HepG2 (cell line): Measurements from ENCODE around the gene FKBP1A.

Source experiments
- CTCF ChIP-seq: sonication (generic); formaldehyde crosslinking; IDR thresholded peaks from 2 replicates; pipeline ENCODE4 v1.5.0; 2020; ENCODE audit warnings: mild to moderate bottlenecking, missing genetic modification reagents, moderate library complexity
- KLF11 ChIP-seq: IDR thresholded peaks from 2 replicates; pipeline ENCODE4 v1.6.1; 2016; ENCODE audit warnings: missing compliant biosample characterization
- MAFG ChIP-seq: sonication (generic); formaldehyde crosslinking; IDR thresholded peaks from 2 replicates; pipeline ENCODE4 v1.5.1; 2020; ENCODE audit warnings: mild to moderate bottlenecking, missing genetic modification reagents
- POLR2A ChIP-seq, 2 experiments: IDR thresholded peaks; 2 replicates each; pipeline ENCODE4 v1.6.1; 2011; ENCODE audit warnings: low read depth in 2 of 2, low read length in 2 of 2, mild to moderate bottlenecking in 1 of 2, moderate library complexity in 1 of 2; ENCODE audit not compliant: insufficient read depth in 1 of 2
- REXO4 ChIP-seq: sonication (generic); formaldehyde crosslinking; IDR thresholded peaks from 2 replicates; pipeline ENCODE4 v1.8.0; 2022; ENCODE audit warnings: missing genetic modification reagents, mild to moderate bottlenecking, borderline replicate concordance
- RFX1 ChIP-seq: fragments of 450-650 bp; IDR thresholded peaks from 2 replicates; pipeline ENCODE4 v1.6.1; 2017
- ZNF253 ChIP-seq: sonication (generic); formaldehyde crosslinking; IDR thresholded peaks from 2 replicates; pipeline ENCODE4 v1.8.0; 2022; ENCODE audit warnings: mild to moderate bottlenecking, missing genetic modification reagents, borderline replicate concordance
- TF ChIP-seq, protein P1 (sequence below), 2 experiments: sonication (generic) in 1 of 2; formaldehyde crosslinking in 1 of 2; IDR thresholded peaks; 2 replicates each; pipeline versions ENCODE4 v1.5.1 to v1.6.1; 2011 to 2020; ENCODE audit warnings: borderline replicate concordance in 1 of 2, low read depth in 1 of 2, low read length in 1 of 2, mild to moderate bottlenecking in 1 of 2, missing genetic modification reagents in 1 of 2, moderate library complexity in 1 of 2

- TF ChIP-seq POLR2A (IDR thresholded peaks at IDR 0.05; ENCODE audit: insufficient read depth in 1 of 2, low read depth in 2 of 2, low read length in 2 of 2): 0 out of 4 replicates have a peak, but pooled peaks of 1 of the 2 experiments have one; percentile 9
- TF ChIP-seq MAFG (CRISPR knock-in tag): no peak
- no peak for TF ChIP-seq REXO4 (CRISPR knock-in tag)
- TF ChIP-seq, protein P1, sequence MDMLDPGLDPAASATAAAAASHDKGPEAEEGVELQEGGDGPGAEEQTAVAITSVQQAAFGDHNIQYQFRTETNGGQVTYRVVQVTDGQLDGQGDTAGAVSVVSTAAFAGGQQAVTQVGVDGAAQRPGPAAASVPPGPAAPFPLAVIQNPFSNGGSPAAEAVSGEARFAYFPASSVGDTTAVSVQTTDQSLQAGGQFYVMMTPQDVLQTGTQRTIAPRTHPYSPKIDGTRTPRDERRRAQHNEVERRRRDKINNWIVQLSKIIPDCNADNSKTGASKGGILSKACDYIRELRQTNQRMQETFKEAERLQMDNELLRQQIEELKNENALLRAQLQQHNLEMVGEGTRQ (IDR thresholded peaks at IDR 0.05; ENCODE audit: low read depth, low read length): no peak
- TF ChIP-seq, protein P1 (CRISPR knock-in tag; IDR thresholded peaks at IDR 0.05; ENCODE audit: borderline replicate concordance): no peak
- TF ChIP-seq RFX1: no peak
- TF ChIP-seq CTCF: no peak
- TF ChIP-seq KLF11 (CRISPR knock-in tag): no peak
- no peak for TF ChIP-seq ZNF253 (CRISPR knock-in tag)
Observed at GRCh38 chr20:1338801-1339200, 54.1 kb downstream of the FKBP1A start.
